GM12874 (cell line): ENCODE data around the gene DCAF6.

Experiments used
- CTCF ChIP-seq: IDR thresholded peaks from 2 replicates; pipeline ENCODE4 v1.5.1; 2011; ENCODE audit warnings: low read depth, mild to moderate bottlenecking, control low read depth, low read length, moderate library complexity; ENCODE audit not compliant: insufficient read depth

DCAF6 gene

GRCh38 chr1:168081373-168082007, 145.0 kb downstream of the DCAF6 start:
- TF ChIP-seq CTCF = no peak

- TF ChIP-seq CTCF = peak; percentile 98
Observed at GRCh38 chr1:168082008-168082876, 145.8 kb downstream of the DCAF6 start.

- TF ChIP-seq CTCF = no peak
Observed at GRCh38 chr1:168083456-168084325, 147.2 kb downstream of the DCAF6 start.

- TF ChIP-seq CTCF = peak; percentile 92
Observed at GRCh38 chr1:168084396-168085231, 148.1 kb downstream of the DCAF6 start.

- TF ChIP-seq CTCF = no peak
Observed at GRCh38 chr1:168085401-168085872, 149.0 kb downstream of the DCAF6 start.

- 0 out of 2 replicates have a peak, but pooled peaks have one; percentile 9 for TF ChIP-seq CTCF
Observed at GRCh38 chr1:168086438-168086837, 150.0 kb downstream of the DCAF6 start.
